Vagina (tissue), 2 donors: ENCODE measurements around the gene COL23A1.

ENCODE experiments used
- POLR2A ChIP-seq, 2 donors: fragments of 450-650 bp; IDR thresholded peaks; one replicate each; pipeline ENCODE4 v1.6.1; 2017; ENCODE audit warnings: antibody characterized with exemption in 2 of 2, mild to moderate bottlenecking in 2 of 2, moderate library complexity in 2 of 2
- POLR2AphosphoS5 ChIP-seq, 2 donors: sonication (generic); formaldehyde crosslinking; IDR thresholded peaks; one replicate each; pipeline ENCODE4 v1.9.0; 2017; ENCODE audit warnings: antibody characterized with exemption in 2 of 2, mild to moderate bottlenecking in 2 of 2, low read depth in 1 of 2; ENCODE audit not compliant: insufficient read depth in 1 of 2
- TF ChIP-seq, protein P1 (sequence below), 3 experiments: fragments of 450-650 bp in 2 of 3; fragments of 200-600 bp in 1 of 3; sonication (generic) in 1 of 3; IDR thresholded peaks; one replicate each; pipeline ENCODE4 v1.5.1; 2017 to 2019; ENCODE audit warnings: antibody characterized with exemption in 3 of 3, mild to moderate bottlenecking in 2 of 3, moderate library complexity in 2 of 3

DNA sequence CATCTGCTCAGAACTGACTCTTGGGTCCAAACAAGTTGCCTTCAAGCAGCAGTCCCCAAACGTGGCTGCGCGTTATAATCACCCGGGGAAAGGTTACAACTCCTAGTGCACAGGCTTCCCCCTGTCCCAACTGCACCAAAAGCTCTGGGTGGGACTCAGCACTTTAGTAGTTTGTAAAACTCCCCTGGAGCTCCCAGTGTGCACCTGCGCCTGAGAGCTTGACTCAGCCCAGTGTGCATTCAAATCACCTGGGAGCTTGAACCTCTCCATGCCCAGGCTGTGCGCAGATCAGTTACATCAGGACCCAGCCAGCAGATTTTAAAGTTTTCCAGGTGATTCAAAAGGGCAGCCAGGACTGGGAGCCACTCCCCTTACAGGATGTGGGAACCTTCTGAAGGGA lies 151.4 kb downstream of the COL23A1 start:
- TF ChIP-seq, protein P1, sequence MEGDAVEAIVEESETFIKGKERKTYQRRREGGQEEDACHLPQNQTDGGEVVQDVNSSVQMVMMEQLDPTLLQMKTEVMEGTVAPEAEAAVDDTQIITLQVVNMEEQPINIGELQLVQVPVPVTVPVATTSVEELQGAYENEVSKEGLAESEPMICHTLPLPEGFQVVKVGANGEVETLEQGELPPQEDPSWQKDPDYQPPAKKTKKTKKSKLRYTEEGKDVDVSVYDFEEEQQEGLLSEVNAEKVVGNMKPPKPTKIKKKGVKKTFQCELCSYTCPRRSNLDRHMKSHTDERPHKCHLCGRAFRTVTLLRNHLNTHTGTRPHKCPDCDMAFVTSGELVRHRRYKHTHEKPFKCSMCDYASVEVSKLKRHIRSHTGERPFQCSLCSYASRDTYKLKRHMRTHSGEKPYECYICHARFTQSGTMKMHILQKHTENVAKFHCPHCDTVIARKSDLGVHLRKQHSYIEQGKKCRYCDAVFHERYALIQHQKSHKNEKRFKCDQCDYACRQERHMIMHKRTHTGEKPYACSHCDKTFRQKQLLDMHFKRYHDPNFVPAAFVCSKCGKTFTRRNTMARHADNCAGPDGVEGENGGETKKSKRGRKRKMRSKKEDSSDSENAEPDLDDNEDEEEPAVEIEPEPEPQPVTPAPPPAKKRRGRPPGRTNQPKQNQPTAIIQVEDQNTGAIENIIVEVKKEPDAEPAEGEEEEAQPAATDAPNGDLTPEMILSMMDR (IDR thresholded peaks at IDR 0.05) = no peak
- TF ChIP-seq POLR2A (IDR thresholded peaks at IDR 0.05) = no peak
- no peak for TF ChIP-seq POLR2AphosphoS5 (IDR thresholded peaks at IDR 0.05; ENCODE audit: insufficient read depth in 1 of 2, low read depth in 1 of 2)
